A549 (cell line): ENCODE results near the gene COBL. TPM values are rescaled to one million over a fixed set of nuclear protein-coding genes. Genes with fewer than 3 reads are reported as not detected.
A peak's percentile ranks its signal among the peaks of the same experiment; 100 is the strongest.

Experiments
- ATAC-seq, 2 experiments: fragments of 200-7000 bp in 1 of 2; fragments of >200 bp in 1 of 2; cut with Nextera tagmentation in 1 of 2; cut with Tn5 transposase in 1 of 2; 3 replicates each; pipeline versions ENCODE4 v1.8.0 to v1.9.1; 2018 to 2020; ENCODE audit warnings: mild to moderate bottlenecking in 1 of 2, moderate library complexity in 1 of 2
- CTCF ChIA-PET: fragments of 300-600 bp; sonication (Branson Sonifier 250); formaldehyde crosslinking; extraction: SDS; loops from one replicate; lab custom pipeline; 2021; ENCODE audit warnings: antibody characterized with exemption, inconsistent platforms; lab: Yijun Ruan, JAX
- POLR2A ChIA-PET: fragments of 350-600 bp; formaldehyde crosslinking; extraction: SDS; loops from one replicate; lab custom pipeline; 2021; ENCODE audit warnings: antibody characterized with exemption, inconsistent platforms; lab: Yijun Ruan, JAX
- DNase-seq, 2 experiments: peaks; one replicate each; pipeline versions ENCODE4 v3.0.0 to v3.0.0-alpha.2; 2011 to 2016; ENCODE audit warnings: low read depth in 1 of 2, low spot score in 1 of 2
- FAIRE-seq: peaks from 2 replicates; lab custom pipeline; 2011; peaks lifted over from hg19 to GRCh38; lab: Jason Lieb, UNC
- H3K27ac ChIP-seq, 2 experiments: fragments of >200 bp; sonication (Bioruptor Twin); formaldehyde crosslinking; 3 replicates each; pipeline ENCODE4 v1.5.1; 2016 to 2017
- H3K4me1 ChIP-seq: fragments of >200 bp; sonication (Bioruptor Twin); formaldehyde crosslinking; 3 replicates; pipeline ENCODE4 v1.6.1; 2016
- H3K4me2 ChIP-seq: fragments of >200 bp; sonication (Bioruptor Twin); formaldehyde crosslinking; 3 replicates; pipeline ENCODE4 v1.6.1; 2016
- H3K4me3 ChIP-seq: fragments of >200 bp; sonication (Bioruptor Twin); formaldehyde crosslinking; 3 replicates; pipeline ENCODE4 v1.5.1; 2016
- H3K9me3 ChIP-seq: fragments of >200 bp; sonication (Bioruptor Twin); formaldehyde crosslinking; 3 replicates; pipeline ENCODE4 v1.6.1; 2016
- BHLHE40 ChIP-seq: IDR thresholded peaks from 2 replicates; pipeline ENCODE4 v1.6.1; 2012; ENCODE audit warnings: low read depth, low read length, inconsistent platforms
- CBX2 ChIP-seq: fragments of 200-600 bp; sonication (generic); IDR thresholded peaks from 2 replicates; pipeline ENCODE4 v1.6.1; 2016; ENCODE audit warnings: low read depth, mild to moderate bottlenecking, borderline replicate concordance
- CEBPB ChIP-seq, 2 experiments: fragments of >200 bp in 1 of 2; sonication (Bioruptor Twin) in 1 of 2; formaldehyde crosslinking in 1 of 2; IDR thresholded peaks; 2 replicates each; pipeline ENCODE4 v1.6.1; 2012 to 2016
- CHD2 ChIP-seq: fragments of 150-350 bp; IDR thresholded peaks from 2 replicates; pipeline ENCODE4 v1.6.1; 2014; ENCODE audit warnings: low read length; ENCODE audit not compliant: partially characterized antibody
- GATA3 ChIP-seq: IDR thresholded peaks from 2 replicates; pipeline ENCODE4 v1.6.1; 2012; ENCODE audit warnings: borderline replicate concordance
- HOXB5 ChIP-seq: fragments of 250-450 bp; sonication (Bioruptor Pico); IDR thresholded peaks from 2 replicates; pipeline ENCODE4 v1.5.0; 2020; ENCODE audit warnings: mild to moderate bottlenecking, moderate library complexity
- JUN ChIP-seq, 2 experiments: fragments of >200 bp; sonication (Bioruptor Twin); formaldehyde crosslinking; IDR thresholded peaks; 2 replicates in 1 of 2; 3 replicates in 1 of 2; pipeline ENCODE4 v1.6.1; 2016 to 2017
- KDM5A ChIP-seq: fragments of 200-600 bp; sonication (generic); IDR thresholded peaks from 2 replicates; pipeline ENCODE4 v1.6.1; 2016; ENCODE audit warnings: antibody characterized with exemption, mild to moderate bottlenecking
- MAFK ChIP-seq: fragments of 450-650 bp; IDR thresholded peaks from 2 replicates; pipeline ENCODE4 v1.6.1; 2014; ENCODE audit not compliant: partially characterized antibody
- NFE2L2 ChIP-seq: fragments of 150-350 bp; conservative IDR thresholded peaks from 2 replicates; pipeline ENCODE4 v1.6.1; 2014; ENCODE audit warnings: low read length
- NPAS2 ChIP-seq: fragments of 250-450 bp; sonication (Bioruptor Pico); IDR thresholded peaks from 2 replicates; pipeline ENCODE4 v1.8.0; 2022; ENCODE audit warnings: mild to moderate bottlenecking, moderate library complexity, borderline replicate concordance
- PHF8 ChIP-seq: fragments of 200-600 bp; sonication (generic); IDR thresholded peaks from 2 replicates; pipeline ENCODE4 v1.6.1; 2016; ENCODE audit warnings: low read depth, mild to moderate bottlenecking, antibody characterized with exemption, moderate library complexity, borderline replicate concordance
- POLR2A ChIP-seq: IDR thresholded peaks from 2 replicates; pipeline ENCODE4 v1.6.1; 2012; ENCODE audit warnings: mild to moderate bottlenecking, low read length
- RARB ChIP-seq: fragments of 250-450 bp; sonication (Bioruptor Pico); IDR thresholded peaks from 2 replicates; pipeline ENCODE4 v1.8.0; 2021; ENCODE audit warnings: mild to moderate bottlenecking, moderate library complexity
- SMC3 ChIP-seq: fragments of >200 bp; sonication (Bioruptor Twin); formaldehyde crosslinking; IDR thresholded peaks from 3 replicates; pipeline ENCODE4 v1.6.1; 2018; ENCODE audit warnings: inconsistent platforms
- SREBF2 ChIP-seq: fragments of 450-650 bp; IDR thresholded peaks from 2 replicates; pipeline ENCODE4 v1.6.1; 2014; ENCODE audit warnings: mild to moderate bottlenecking, moderate library complexity
- TFCP2L1 ChIP-seq: fragments of 250-450 bp; sonication (Bioruptor Pico); IDR thresholded peaks from 2 replicates; pipeline ENCODE4 v1.5.0; 2021; ENCODE audit warnings: mild to moderate bottlenecking
- ZC3H11A ChIP-seq: fragments of 450-650 bp; IDR thresholded peaks from 2 replicates; pipeline ENCODE4 v1.6.1; 2014; ENCODE audit warnings: antibody characterized with exemption, mild to moderate bottlenecking
- ZFP36 ChIP-seq: fragments of 450-650 bp; IDR thresholded peaks from 2 replicates; pipeline ENCODE4 v1.6.1; 2014; ENCODE audit warnings: borderline replicate concordance; ENCODE audit not compliant: partially characterized antibody
- ZNF302 ChIP-seq: fragments of 250-450 bp; sonication (Bioruptor Pico); IDR thresholded peaks from 2 replicates; pipeline ENCODE4 v1.9.0; 2021; ENCODE audit warnings: inconsistent platforms, mild to moderate bottlenecking, moderate library complexity
- ZSCAN20 ChIP-seq: fragments of 250-450 bp; sonication (Bioruptor Pico); IDR thresholded peaks from 2 replicates; pipeline ENCODE4 v1.8.0; 2022; ENCODE audit warnings: mild to moderate bottlenecking, moderate library complexity
- WGBS: methylation state at CpG from one replicate; pipeline ENCODE4 v1.1.6; 2017; ENCODE audit errors: missing lambda C conversion rate; 5-methylcytosine and 5-hydroxymethylcytosine counted together
- polyA plus RNA-seq, 4 experiments: library from polyadenylated mRNA; depleted of rRNA in 3 of 4; stranded (reverse); fragments of >200 nt; fragmentation: RNase III in 1 of 4; extraction: RNeasy Plus Mini Kit Qiagen cat#74134 plus additional on column Dnase treatment in 1 of 4; gene quantifications; 2 replicates in 3 of 4; 3 replicates in 1 of 4; pipeline ENCODE4 v1.2.3, GENCODE V29; 2011 to 2017
- TF ChIP-seq, protein P1 (sequence below): fragments of 200-600 bp; sonication (generic); IDR thresholded peaks from 2 replicates; pipeline ENCODE4 v1.6.1; 2016; ENCODE audit warnings: antibody characterized with exemption, mild to moderate bottlenecking, moderate library complexity
- TF ChIP-seq, protein P2 (sequence below): IDR thresholded peaks from 2 replicates; pipeline ENCODE4 v1.6.1; 2012
- TF ChIP-seq, protein P3 (sequence below): fragments of 450-650 bp; IDR thresholded peaks from 2 replicates; pipeline ENCODE4 v1.6.1; 2014; ENCODE audit warnings: antibody characterized with exemption
- TF ChIP-seq, protein P4 (sequence below): IDR thresholded peaks from 2 replicates; pipeline ENCODE4 v1.6.1; 2012; ENCODE audit warnings: low read depth, borderline replicate concordance
- TF ChIP-seq, protein P5 (sequence below): fragments of 250-450 bp; sonication (Bioruptor Pico); IDR thresholded peaks from 2 replicates; pipeline ENCODE4 v1.5.0; 2020; ENCODE audit warnings: low read depth, mild to moderate bottlenecking, moderate library complexity

Gene COBL
- polyA plus RNA-seq, 2 of the 4 experiments (the other 2 are of a cell fraction): 1.5 to 7.4 TPM

DNA sequence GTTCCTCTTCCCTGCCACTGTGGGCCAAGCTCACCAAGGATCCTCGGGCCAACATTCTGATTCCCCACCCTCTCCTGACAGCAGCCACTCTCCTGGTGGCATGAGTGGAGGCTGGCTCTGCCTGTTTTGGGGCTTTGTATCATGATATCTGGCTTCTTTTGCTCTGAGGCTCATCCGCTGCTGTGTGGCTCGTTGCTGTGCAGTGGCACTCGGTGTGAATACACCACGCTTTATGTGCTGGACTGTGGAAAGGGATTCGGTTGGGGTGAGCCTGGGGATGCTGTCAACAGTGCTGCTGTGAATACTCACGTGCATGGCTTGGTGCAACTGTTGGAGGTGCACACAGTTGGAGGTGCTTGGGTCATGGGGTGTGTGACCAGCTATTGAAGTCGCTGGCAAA lies 208.5 kb downstream of the COBL start:
- ChIA-PET CTCF (interaction anchor here (1.5 kb wide), 1 partner anchor 53 kb away, joined by 3 read pairs; no protein-coding TSS in a partner anchor), POLR2A (no interaction called here)
- Histone ChIP-seq H3K27ac (no peak overlapping the region), H3K9me3 (no peaks in the 10 kb centered on the region), H3K4me3 (no peak overlapping the region), H3K4me1 (no peaks in the 10 kb centered on the region), H3K4me2 (no peak overlapping the region)
- TF ChIP-seq, protein P1, sequence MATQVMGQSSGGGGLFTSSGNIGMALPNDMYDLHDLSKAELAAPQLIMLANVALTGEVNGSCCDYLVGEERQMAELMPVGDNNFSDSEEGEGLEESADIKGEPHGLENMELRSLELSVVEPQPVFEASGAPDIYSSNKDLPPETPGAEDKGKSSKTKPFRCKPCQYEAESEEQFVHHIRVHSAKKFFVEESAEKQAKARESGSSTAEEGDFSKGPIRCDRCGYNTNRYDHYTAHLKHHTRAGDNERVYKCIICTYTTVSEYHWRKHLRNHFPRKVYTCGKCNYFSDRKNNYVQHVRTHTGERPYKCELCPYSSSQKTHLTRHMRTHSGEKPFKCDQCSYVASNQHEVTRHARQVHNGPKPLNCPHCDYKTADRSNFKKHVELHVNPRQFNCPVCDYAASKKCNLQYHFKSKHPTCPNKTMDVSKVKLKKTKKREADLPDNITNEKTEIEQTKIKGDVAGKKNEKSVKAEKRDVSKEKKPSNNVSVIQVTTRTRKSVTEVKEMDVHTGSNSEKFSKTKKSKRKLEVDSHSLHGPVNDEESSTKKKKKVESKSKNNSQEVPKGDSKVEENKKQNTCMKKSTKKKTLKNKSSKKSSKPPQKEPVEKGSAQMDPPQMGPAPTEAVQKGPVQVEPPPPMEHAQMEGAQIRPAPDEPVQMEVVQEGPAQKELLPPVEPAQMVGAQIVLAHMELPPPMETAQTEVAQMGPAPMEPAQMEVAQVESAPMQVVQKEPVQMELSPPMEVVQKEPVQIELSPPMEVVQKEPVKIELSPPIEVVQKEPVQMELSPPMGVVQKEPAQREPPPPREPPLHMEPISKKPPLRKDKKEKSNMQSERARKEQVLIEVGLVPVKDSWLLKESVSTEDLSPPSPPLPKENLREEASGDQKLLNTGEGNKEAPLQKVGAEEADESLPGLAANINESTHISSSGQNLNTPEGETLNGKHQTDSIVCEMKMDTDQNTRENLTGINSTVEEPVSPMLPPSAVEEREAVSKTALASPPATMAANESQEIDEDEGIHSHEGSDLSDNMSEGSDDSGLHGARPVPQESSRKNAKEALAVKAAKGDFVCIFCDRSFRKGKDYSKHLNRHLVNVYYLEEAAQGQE: no peak
- TF ChIP-seq ZNF302 (CRISPR knock-in tag) (no peak), POLR2A (no peak), CHD2 (no peak), RARB (CRISPR knock-in tag) (no peak), CBX2 (no peak), ZSCAN20 (CRISPR knock-in tag) (no peak), ZC3H11A (no peak), CEBPB (IDR thresholded peaks at IDR 0.05) (no peak), HOXB5 (CRISPR knock-in tag) (no peak), TFCP2L1 (CRISPR knock-in tag) (no peak), NFE2L2 (no peak), NPAS2 (no peak), MAFK (no peak), GATA3 (no peak), BHLHE40 (no peak)
- TF ChIP-seq, protein P2, sequence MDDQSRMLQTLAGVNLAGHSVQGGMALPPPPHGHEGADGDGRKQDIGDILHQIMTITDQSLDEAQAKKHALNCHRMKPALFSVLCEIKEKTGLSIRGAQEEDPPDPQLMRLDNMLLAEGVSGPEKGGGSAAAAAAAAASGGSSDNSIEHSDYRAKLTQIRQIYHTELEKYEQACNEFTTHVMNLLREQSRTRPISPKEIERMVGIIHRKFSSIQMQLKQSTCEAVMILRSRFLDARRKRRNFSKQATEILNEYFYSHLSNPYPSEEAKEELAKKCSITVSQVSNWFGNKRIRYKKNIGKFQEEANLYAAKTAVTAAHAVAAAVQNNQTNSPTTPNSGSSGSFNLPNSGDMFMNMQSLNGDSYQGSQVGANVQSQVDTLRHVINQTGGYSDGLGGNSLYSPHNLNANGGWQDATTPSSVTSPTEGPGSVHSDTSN: no peak
- TF ChIP-seq, protein P3, sequence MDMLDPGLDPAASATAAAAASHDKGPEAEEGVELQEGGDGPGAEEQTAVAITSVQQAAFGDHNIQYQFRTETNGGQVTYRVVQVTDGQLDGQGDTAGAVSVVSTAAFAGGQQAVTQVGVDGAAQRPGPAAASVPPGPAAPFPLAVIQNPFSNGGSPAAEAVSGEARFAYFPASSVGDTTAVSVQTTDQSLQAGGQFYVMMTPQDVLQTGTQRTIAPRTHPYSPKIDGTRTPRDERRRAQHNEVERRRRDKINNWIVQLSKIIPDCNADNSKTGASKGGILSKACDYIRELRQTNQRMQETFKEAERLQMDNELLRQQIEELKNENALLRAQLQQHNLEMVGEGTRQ: no peak
- FAIRE-seq: no peak
- WGBS: 43% methylated on average over 8 of the region's 8 CpGs
- ATAC-seq: peak in 1 of 2 experiments; percentile 24; a peak in 1 of 6 replicates
- no peak for DNase-seq

DNA sequence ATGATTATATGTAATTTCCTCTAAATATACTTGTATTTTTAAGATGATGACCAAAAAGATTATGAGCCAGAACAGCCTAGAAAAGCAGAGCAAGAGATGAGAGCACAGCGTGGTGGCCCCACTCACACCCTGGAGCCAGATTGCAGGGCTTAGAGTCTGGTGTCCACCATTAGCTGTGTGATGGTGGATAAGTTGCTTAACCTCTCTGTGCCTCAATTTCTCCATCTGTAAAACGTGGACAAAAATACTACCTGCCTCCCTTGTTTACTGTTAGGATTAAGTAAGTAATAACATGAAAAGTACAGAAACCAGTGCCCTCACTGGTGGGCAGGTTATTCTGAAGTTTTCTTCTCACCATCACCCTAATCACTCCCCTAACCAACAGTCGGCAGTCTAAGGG lies 212.3 kb downstream of the COBL start:
- H3K4me3 ChIP-seq: no peak overlapping the region
- ChIA-PET CTCF (no interaction called here), POLR2A (no interaction called here)
- no peaks in the 10 kb centered on the region for H3K4me1 ChIP-seq
- peak; percentile 11 for TF ChIP-seq ZFP36
- TF ChIP-seq KDM5A: no peak
- no peak overlapping the region for H3K4me2 ChIP-seq
- 44% methylated on average over 3 of the region's 3 CpGs for whole genome bisulfite sequencing
- no peak for ATAC-seq
- DNase-seq: no peak
- no peak for FAIRE-seq
- H3K9me3 ChIP-seq: no peaks in the 10 kb centered on the region
- H3K27ac ChIP-seq: no peak overlapping the region

DNA sequence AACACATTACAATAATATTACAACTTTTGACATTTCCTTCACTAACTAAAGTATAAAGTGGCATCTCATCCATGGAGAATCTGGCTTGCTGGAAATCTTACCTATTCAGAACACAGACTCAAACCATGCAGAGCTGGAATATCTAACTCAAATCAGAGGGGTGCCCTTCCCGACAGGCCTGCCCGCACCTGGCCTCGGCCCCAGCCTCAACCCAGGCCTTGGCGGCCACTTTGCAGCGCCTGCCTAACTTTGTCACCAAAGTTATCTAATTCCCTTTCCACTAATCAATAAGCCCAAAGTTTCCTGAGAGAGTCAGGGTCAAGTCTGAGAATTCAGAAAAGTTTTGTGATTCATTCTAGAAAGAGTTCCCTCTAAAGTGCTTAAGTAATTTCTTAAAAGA lies 212.9 kb downstream of the COBL start:
- WGBS: 94% methylated on average over 5 of the region's 5 CpGs
- ATAC-seq (no peak), FAIRE-seq (no peak)

More for the DNA sequence above, 212.9 kb downstream of the COBL start:
- no peak overlapping the region for H3K4me2 ChIP-seq
- ChIA-PET CTCF (no interaction called here), POLR2A (no interaction called here)
- TF ChIP-seq NPAS2 (no peak), JUN (IDR thresholded peaks at IDR 0.05) (no peak), SREBF2 (no peak), HOXB5 (CRISPR knock-in tag) (no peak), SMC3 (no peak), PHF8 (no peak)
- TF ChIP-seq, protein P4, sequence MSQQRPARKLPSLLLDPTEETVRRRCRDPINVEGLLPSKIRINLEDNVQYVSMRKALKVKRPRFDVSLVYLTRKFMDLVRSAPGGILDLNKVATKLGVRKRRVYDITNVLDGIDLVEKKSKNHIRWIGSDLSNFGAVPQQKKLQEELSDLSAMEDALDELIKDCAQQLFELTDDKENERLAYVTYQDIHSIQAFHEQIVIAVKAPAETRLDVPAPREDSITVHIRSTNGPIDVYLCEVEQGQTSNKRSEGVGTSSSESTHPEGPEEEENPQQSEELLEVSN: no peak
- TF ChIP-seq, protein P5, sequence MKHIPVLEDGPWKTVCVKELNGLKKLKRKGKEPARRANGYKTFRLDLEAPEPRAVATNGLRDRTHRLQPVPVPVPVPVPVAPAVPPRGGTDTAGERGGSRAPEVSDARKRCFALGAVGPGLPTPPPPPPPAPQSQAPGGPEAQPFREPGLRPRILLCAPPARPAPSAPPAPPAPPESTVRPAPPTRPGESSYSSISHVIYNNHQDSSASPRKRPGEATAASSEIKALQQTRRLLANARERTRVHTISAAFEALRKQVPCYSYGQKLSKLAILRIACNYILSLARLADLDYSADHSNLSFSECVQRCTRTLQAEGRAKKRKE (CRISPR knock-in tag): no peak
- TF ChIP-seq, protein P1: no peak
- H3K27ac ChIP-seq: no peak overlapping the region
- no peak for DNase-seq
- H3K9me3 ChIP-seq: no peaks in the 10 kb centered on the region
- H3K4me1 ChIP-seq: no peaks in the 10 kb centered on the region
- no peak overlapping the region for H3K4me3 ChIP-seq
